Aorta (tissue), 5 donors: ENCODE measurements around the gene NDOR1. TPM values are rescaled to one million over a fixed set of nuclear protein-coding genes. Genes with fewer than 3 reads are reported as not detected.

Experiments
- ATAC-seq: fragments of 200-7000 bp; cut with Tn5 transposase; one replicate; pipeline ENCODE4 v1.9.1; 2022; ENCODE audit warnings: moderate library complexity; ENCODE audit not compliant: low FRiP score
- DNase-seq, 2 donors: peaks; one replicate each; pipeline ENCODE4 v3.0.0-alpha.2; 2020
- H3K27ac ChIP-seq, 2 donors: one replicate each; pipeline ENCODE4 v1.5.1; 2013; ENCODE audit warnings: low read length in 2 of 2, mild to moderate bottlenecking in 2 of 2, moderate library complexity in 2 of 2, control low read depth in 1 of 2, inconsistent platforms in 1 of 2, low read depth in 1 of 2
- H3K27me3 ChIP-seq, 2 donors: one replicate each; pipeline ENCODE4 v1.6.1; 2013; ENCODE audit warnings: control low read depth in 1 of 2, low read length in 1 of 2, mild to moderate bottlenecking in 1 of 2, moderate library complexity in 1 of 2; ENCODE audit not compliant: insufficient read depth in 2 of 2, control insufficient read depth in 1 of 2
- H3K36me3 ChIP-seq, 2 donors: one replicate each; pipeline ENCODE4 v1.6.1; 2013; ENCODE audit warnings: control low read depth in 1 of 2, low read length in 1 of 2, mild to moderate bottlenecking in 1 of 2; ENCODE audit not compliant: insufficient read depth in 2 of 2, control insufficient read depth in 1 of 2
- H3K4me1 ChIP-seq, 2 donors: one replicate each; pipeline ENCODE4 v1.6.1; 2013; ENCODE audit warnings: low read length in 2 of 2, control low read depth in 1 of 2, mild to moderate bottlenecking in 1 of 2, moderate library complexity in 1 of 2; ENCODE audit not compliant: insufficient read depth in 2 of 2, control insufficient read depth in 1 of 2
- H3K4me3 ChIP-seq, 2 donors: one replicate each; pipeline ENCODE4 v1.5.1; 2013; ENCODE audit warnings: low read length in 2 of 2, control low read depth in 1 of 2, mild to moderate bottlenecking in 1 of 2
- H3K9me3 ChIP-seq: one replicate; pipeline ENCODE4 v1.6.1; 2013; ENCODE audit warnings: mild to moderate bottlenecking, low read length; ENCODE audit not compliant: control insufficient read depth
- WGBS, 2 donors: extraction: QIAGEN DNeasy Blood & Tissue Kit; methylation state at CpG; one replicate each; pipeline ENCODE4 v1.1.7; 2013; 5-methylcytosine and 5-hydroxymethylcytosine counted together
- intact Hi-C, 2 donors: fragments of 100-400 bp; cut with DNase I; formaldehyde crosslinking; loops; one replicate each; pipeline versions ENCODE4 v1.14.2 to v1.15.0; 2022
- long read RNA-seq, 2 donors: library from polyadenylated mRNA; unstranded; transcript quantifications; one replicate each; pipeline ENCODE4 v2.0.0, GENCODE V29; 2020 to 2021
- polyA plus RNA-seq, 2 donors: library from polyadenylated mRNA; stranded (reverse); fragments of 200-250 nt; gene quantifications; one replicate each; pipeline ENCODE4 v1.2.3, GENCODE V29; 2013
- total RNA-seq, 2 donors: library from RNA; stranded (reverse); fragmentation: NEBNext Ultra II Directional; extraction: Animal tissue kit (Norgen Biotek cat#: 25700); gene quantifications; one replicate each; pipeline ENCODE4 v1.2.1, GENCODE V29; 2021
- donor health status: healthy with polysubstance abuse.
- donor health status: Bipolar disorder and iron deficiency.
- donor health status: DM: no; HTN: no; CAD: no.
- donor health status: DM: no; HTN: no; CAD: no.
- donor health status: DM: yes; HTN: yes; CAD: no.

NDOR1 gene
- total RNA-seq (10 to 100 TPM; 10.0 to 14.2 TPM), polyA plus RNA-seq (10 to 100 TPM in 1 of 2 donors, 1 to 10 TPM in 1; 3.0 to 20.4 TPM)
- long read RNA-seq, donor 1, partial matches to known transcripts = 2 of 13 reads
- long read RNA-seq, donor 1, other reads (novel, unspliced or antisense) = 11 of 13 reads
- long read RNA-seq, donor 2, partial matches to known transcripts = 2 of 9 reads
- long read RNA-seq, donor 2, other reads (novel, unspliced or antisense) = 6 of 9 reads

GRCh38 chr9:137205126-137206069, at the start of gene NDOR1, which contains the start of gene TMEM203:
NDOR1 (plus strand) TSS chr9:137205700; CDS start chr9:137205778, 78 bp downstream.
TMEM203 (minus strand) TSS chr9:137205648; CDS start chr9:137205414, 234 bp downstream.
- WGBS, 2 donors = 0% methylated on average over 74 to 98 of the region's 98 CpGs
- peak within 1 kb of the TSS in 1 of 2 donors; percentile 35 for H3K27ac ChIP-seq
- no peaks in the 10 kb centered on the region for H3K27me3 ChIP-seq
- no peaks in the 10 kb centered on the region for H3K36me3 ChIP-seq
- ATAC-seq (peak; percentile 81), DNase-seq (peak; percentile 95 to 99)
- H3K4me1 ChIP-seq = peaks cover 0 to 1% of the 10 kb centered on the region in 2 donors
- H3K9me3 ChIP-seq = no peaks in the 10 kb centered on the region
- intact Hi-C loops = no loop called here
- H3K4me3 ChIP-seq = peak within 1 kb of the TSS; percentile 62 to 69

DNA sequence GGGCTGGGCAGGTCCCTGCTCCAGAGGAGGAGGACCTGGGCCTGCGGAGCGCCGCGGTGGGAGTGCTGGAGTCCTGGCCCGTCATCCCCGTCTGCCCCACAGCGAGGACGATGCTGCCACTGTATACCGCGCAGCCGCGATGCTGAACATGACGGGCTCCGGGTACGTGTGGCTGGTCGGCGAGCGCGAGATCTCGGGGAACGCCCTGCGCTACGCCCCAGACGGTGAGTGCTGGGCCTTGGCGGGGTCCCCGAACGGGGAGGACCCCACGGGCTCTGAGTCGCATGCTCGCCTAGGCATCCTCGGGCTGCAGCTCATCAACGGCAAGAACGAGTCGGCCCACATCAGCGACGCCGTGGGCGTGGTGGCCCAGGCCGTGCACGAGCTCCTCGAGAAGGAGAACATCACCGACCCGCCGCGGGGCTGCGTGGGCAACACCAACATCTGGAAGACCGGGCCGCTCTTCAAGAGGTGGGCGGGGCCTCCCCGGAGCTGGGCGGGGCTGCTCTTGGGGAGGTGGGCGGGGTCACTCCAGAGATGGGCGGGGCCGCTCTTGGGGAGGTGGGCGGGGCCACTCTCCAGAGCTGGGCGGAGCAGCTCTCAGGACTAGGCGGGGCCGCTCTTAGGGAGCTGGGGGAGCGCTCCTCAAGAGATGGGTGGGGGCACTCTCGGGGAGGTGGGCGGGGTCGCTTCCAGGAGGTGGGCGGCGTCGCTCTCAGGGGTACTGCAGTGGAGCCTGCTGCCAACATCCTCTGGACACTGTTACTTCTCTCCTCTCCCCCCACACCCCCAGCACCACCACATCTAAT, 48.7 kb upstream of the NDOR1 start:
- Histone ChIP-seq H3K27me3 (no peaks in the 10 kb centered on the region), H3K4me1 (no peaks in the 10 kb centered on the region), H3K36me3 (no peaks in the 10 kb centered on the region), H3K9me3 (no peaks in the 10 kb centered on the region), H3K27ac (no peak overlapping the region), H3K4me3 (no peak overlapping the region)
- DNase-seq (no peak), ATAC-seq (peak; percentile 59)
- intact Hi-C loops = no loop called here
- WGBS, 2 donors = 3% methylated on average over 59 to 65 of the region's 65 CpGs

DNA sequence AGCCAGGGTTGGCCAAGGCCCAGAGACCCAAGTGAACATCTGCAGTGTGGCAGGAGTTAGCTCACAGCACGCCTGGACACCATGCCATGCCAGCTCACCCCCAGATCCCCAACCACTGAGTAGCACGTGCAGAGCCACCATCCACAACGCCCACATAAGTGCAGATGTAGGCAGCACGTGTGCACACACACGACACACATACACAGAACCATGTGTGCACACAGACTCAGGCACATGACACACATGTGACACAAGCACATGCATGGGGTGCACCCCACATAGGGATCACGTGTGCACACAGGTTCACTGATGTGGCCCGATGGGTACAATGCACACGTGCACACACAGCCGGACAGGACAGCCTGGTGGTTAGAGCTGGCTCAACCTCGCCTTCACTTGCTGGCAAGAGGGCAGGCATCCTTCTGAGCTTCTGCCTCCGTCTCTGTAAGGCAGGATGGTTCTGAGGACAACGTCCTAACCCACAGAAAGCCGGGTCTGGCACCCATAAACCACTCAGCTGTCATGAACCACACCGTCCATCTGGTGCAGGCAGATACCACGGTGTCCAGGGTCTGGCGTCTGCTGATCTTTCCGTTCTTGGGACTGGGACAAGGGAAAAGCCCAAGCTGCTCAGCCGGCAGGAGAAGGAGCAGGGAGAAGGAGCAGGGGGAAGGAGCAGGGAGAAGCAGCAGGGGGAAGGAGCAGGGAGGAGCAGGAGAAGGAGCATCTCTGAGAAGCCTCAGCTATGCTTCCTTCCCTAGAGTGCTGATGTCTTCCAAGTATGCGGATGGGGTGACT, 47.7 kb upstream of the NDOR1 start:
- Histone ChIP-seq H3K4me3 (no peak overlapping the region), H3K27me3 (no peaks in the 10 kb centered on the region), H3K27ac (no peak overlapping the region), H3K36me3 (no peaks in the 10 kb centered on the region), H3K9me3 (no peaks in the 10 kb centered on the region), H3K4me1 (no peaks in the 10 kb centered on the region)
- WGBS, 2 donors = 61 to 65% methylated on average over 19 of the region's 19 CpGs
- intact Hi-C loops = no loop called here
- DNase-seq = no peak
- ATAC-seq = no peak

DNA sequence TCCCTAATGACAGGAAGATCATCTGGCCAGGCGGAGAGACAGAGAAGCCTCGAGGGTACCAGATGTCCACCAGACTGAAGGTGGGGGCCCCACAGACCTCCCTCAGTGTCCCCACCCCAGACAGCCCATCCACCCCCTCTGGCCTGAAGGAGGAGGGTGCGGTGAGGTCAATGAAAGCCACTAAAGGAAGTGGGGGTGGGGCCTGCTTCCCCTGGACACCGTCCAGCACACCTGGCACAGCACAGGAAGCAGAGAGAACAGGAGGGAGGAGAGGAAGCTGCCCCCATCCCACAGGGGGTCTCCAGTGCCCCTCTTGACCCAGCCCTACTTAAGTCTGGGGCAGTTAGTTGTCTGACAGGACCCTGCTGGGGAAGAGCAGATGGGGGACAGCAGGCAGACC, 46.9 kb upstream of the NDOR1 start:
- no peaks in the 10 kb centered on the region for H3K27me3 ChIP-seq
- intact Hi-C loops = no loop called here
- no peaks in the 10 kb centered on the region for H3K36me3 ChIP-seq
- ATAC-seq (no peak), DNase-seq (no peak)
- H3K27ac ChIP-seq = no peak overlapping the region
- H3K9me3 ChIP-seq = no peaks in the 10 kb centered on the region
- WGBS, 2 donors = 49 to 61% methylated on average over 4 of the region's 4 CpGs
- no peak overlapping the region for H3K4me3 ChIP-seq
- no peaks in the 10 kb centered on the region for H3K4me1 ChIP-seq

- ATAC-seq (no peak), DNase-seq (no peak)
- WGBS, 2 donors = 38 to 40% methylated on average over 14 of the region's 14 CpGs
- Histone ChIP-seq H3K4me1 (no peaks in the 10 kb centered on the region), H3K4me3 (no peak overlapping the region), H3K9me3 (no peaks in the 10 kb centered on the region), H3K27me3 (no peaks in the 10 kb centered on the region), H3K36me3 (no peaks in the 10 kb centered on the region), H3K27ac (no peak overlapping the region)
- intact Hi-C loops = no loop called here
These were observed 46.1 kb upstream of the NDOR1 start for GRCh38 chr9:137159105-137160053.

DNA sequence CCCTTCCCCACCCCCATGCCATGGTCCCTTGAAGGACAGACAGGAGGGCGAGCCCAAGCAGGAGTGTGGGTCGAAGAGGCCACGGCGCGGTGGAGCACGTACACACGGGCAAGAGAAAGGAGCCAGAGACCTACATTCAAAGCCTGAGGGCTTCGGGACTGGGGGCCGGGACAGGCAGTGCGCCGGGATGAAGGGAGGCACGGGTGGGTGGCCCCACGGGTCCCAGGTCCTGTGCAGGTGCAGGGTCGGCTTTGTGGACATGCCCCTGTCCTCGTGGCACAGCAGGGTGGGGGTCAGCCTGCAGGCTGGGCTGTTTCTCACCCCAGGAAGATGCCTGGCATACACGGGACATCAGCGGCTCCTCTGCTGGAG, 45.5 kb upstream of the NDOR1 start:
- Histone ChIP-seq H3K27me3 (no peaks in the 10 kb centered on the region), H3K9me3 (no peaks in the 10 kb centered on the region), H3K4me1 (no peaks in the 10 kb centered on the region), H3K27ac (no peak overlapping the region), H3K36me3 (no peaks in the 10 kb centered on the region), H3K4me3 (no peak overlapping the region)
- ATAC-seq (no peak), DNase-seq (no peak)
- 63 to 68% methylated on average over 16 to 17 of the region's 17 CpGs for WGBS, 2 donors
- intact Hi-C loops = no loop called here

DNA sequence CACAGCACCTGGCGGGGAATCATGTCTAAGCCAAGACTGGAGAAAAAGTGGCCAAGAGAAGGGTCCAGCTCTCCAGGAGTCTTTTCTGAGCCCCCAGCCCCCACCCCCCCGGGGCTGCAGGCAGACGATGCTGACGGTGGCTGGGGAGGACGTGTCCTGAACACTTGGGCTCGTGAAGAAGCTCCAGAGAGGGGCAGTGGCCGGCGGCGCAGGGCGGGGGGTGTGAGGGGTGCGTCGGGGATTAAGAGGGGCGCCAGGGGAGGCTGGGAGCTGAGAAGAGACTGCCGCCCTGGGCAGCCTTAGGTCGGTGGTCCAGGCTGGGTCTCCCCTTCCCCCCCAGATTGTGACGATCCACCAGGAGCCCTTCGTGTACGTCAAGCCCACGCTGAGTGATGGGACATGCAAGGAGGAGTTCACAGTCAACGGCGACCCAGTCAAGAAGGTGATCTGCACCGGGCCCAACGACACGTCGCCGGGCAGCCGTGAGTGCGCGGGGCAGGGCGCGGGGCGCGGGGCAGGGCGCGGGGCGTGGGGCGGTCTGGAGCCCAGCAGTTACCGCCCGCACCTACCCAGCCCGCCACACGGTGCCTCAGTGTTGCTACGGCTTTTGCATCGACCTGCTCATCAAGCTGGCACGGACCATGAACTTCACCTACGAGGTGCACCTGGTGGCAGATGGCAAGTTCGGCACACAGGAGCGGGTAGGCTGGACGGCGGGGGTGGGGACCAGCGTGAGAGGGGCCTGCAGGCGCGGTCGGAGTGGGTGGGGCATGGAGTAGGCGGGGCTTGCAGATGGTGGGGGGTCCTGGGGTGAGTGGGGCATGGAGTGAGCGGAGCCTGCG, 44.6 kb upstream of the NDOR1 start:
- Histone ChIP-seq H3K4me1 (no peaks in the 10 kb centered on the region), H3K9me3 (no peaks in the 10 kb centered on the region), H3K4me3 (no peak overlapping the region), H3K27ac (no peak overlapping the region), H3K27me3 (no peaks in the 10 kb centered on the region), H3K36me3 (no peaks in the 10 kb centered on the region)
- WGBS, 2 donors = 23 to 28% methylated on average over 42 to 56 of the region's 56 CpGs
- DNase-seq (no peak), ATAC-seq (no peak)
- intact Hi-C loops = no loop called here
